HCT116 (cell line): ENCODE measurements around the gene MED25. TPM values are rescaled to one million over a fixed set of nuclear protein-coding genes. Genes with fewer than 3 reads are reported as not detected.
A peak's percentile ranks its signal among the peaks of the same experiment; 100 is the strongest.

Experiments used
- ATAC-seq: fragments of 200-7000 bp; cut with Tn5 transposase; 2 replicates; pipeline ENCODE4 v1.9.1; 2020; ENCODE audit warnings: mild to moderate bottlenecking, moderate library complexity
- BruUV-seq: library from RNA; stranded (reverse); fragments of 400-500 nt; replicated peaks from 2 replicates; lab custom pipeline; 2021; lab: Mats Ljungman, UMichigan
- CTCF ChIA-PET: fragments of 300-600 bp; sonication (Branson Sonifier 250); formaldehyde crosslinking; loops from one replicate; lab custom pipeline; 2021; ENCODE audit warnings: antibody characterized with exemption; lab: Charles Lee
- POLR2A ChIA-PET: fragments of 300-600, 350-600 bp; sonication (Branson Sonifier 250); formaldehyde crosslinking; loops from one replicate; lab custom pipeline; 2021; ENCODE audit warnings: antibody characterized with exemption; lab: Charles Lee
- RAD21 ChIA-PET, 2 experiments: fragments of 300-600 bp; sonication (Branson Sonifier 250); formaldehyde crosslinking; loops; one replicate each; lab custom pipeline; 2023; ENCODE audit warnings: low total read pairs in 2 of 2; ENCODE audit not compliant: uncharacterized antibody in 2 of 2, unreplicated experiment in 2 of 2, low non-redundant PET in 1 of 2; lab: Charles Lee
- DNase-seq: peaks from one replicate; pipeline ENCODE4 v3.0.0-alpha.2; 2010; ENCODE audit warnings: low read depth, low spot score
- H2AFZ ChIP-seq: fragments of 200-600 bp; shearing (Covaris generic), sonication (generic); 2 replicates; pipeline ENCODE4 v1.6.1; 2017; ENCODE audit warnings: low read depth, mixed run types, mixed read lengths, antibody characterized with exemption, low read length; ENCODE audit not compliant: poor library complexity, severe bottlenecking
- H3K27ac ChIP-seq: 2 replicates; pipeline ENCODE4 v1.5.1; 2012; ENCODE audit warnings: low read depth, low read length
- H3K27me3 ChIP-seq: fragments of 200-600 bp; sonication (generic); 2 replicates; pipeline ENCODE4 v1.6.1; 2016; ENCODE audit warnings: mixed run types, low read length, mixed read lengths; ENCODE audit not compliant: insufficient read depth
- H3K36me3 ChIP-seq, 2 experiments: fragments of 200-500 bp in 1 of 2; fragments of 200-600 bp in 1 of 2; sonication (Bioruptor generic) in 1 of 2; sonication (generic) in 1 of 2; 2 replicates each; pipeline versions ENCODE4 v1.5.1 to v1.6.1; 2014 to 2016; ENCODE audit warnings: low read length in 2 of 2, inconsistent platforms in 1 of 2, mixed read lengths in 1 of 2, mixed run types in 1 of 2; ENCODE audit not compliant: insufficient read depth in 2 of 2, control insufficient read depth in 1 of 2
- H3K4me1 ChIP-seq, 2 experiments: fragments of 200-600 bp in 1 of 2; sonication (generic) in 1 of 2; 2 replicates each; pipeline versions ENCODE4 v1.5.1 to v1.6.1; 2012 to 2017; ENCODE audit warnings: low read length in 2 of 2, inconsistent platforms in 1 of 2, mild to moderate bottlenecking in 1 of 2, mixed read lengths in 1 of 2, mixed run types in 1 of 2, moderate library complexity in 1 of 2; ENCODE audit not compliant: insufficient read depth in 2 of 2, control insufficient read depth in 1 of 2
- H3K4me2 ChIP-seq: fragments of 200-600 bp; sonication (generic); 2 replicates; pipeline ENCODE4 v1.6.1; 2017; ENCODE audit warnings: mixed run types, low read length, mixed read lengths
- H3K4me3 ChIP-seq, 2 experiments: fragments of 200-600 bp in 1 of 2; sonication (generic) in 1 of 2; replicated peaks in 1 of 2; 2 replicates each; pipeline ENCODE4 v1.5.1; 2011 to 2016; ENCODE audit warnings: low read length in 2 of 2, control low read depth in 1 of 2, low read depth in 1 of 2, mild to moderate bottlenecking in 1 of 2, mixed read lengths in 1 of 2, mixed run types in 1 of 2
- H3K79me2 ChIP-seq: fragments of 200-600 bp; sonication (generic); 2 replicates; pipeline ENCODE4 v1.6.1; 2017; ENCODE audit warnings: mild to moderate bottlenecking, mixed run types, low read length, moderate library complexity, mixed read lengths; ENCODE audit not compliant: insufficient read depth
- H3K9ac ChIP-seq: fragments of 200-600 bp; sonication (generic); 2 replicates; pipeline ENCODE4 v1.6.1; 2016; ENCODE audit warnings: low read length, mixed read lengths
- H3K9me2 ChIP-seq: fragments of 200-600 bp; sonication (generic), shearing (Covaris generic); 2 replicates; pipeline ENCODE4 v1.6.1; 2017; ENCODE audit warnings: mixed run types, mild to moderate bottlenecking, moderate library complexity; ENCODE audit not compliant: insufficient read depth
- H3K9me3 ChIP-seq, 2 experiments: fragments of 200-500 bp in 1 of 2; fragments of 200-600 bp in 1 of 2; sonication (Bioruptor generic) in 1 of 2; sonication (generic) in 1 of 2; 2 replicates each; pipeline ENCODE4 v1.6.1; 2014 to 2017; ENCODE audit warnings: low read length in 2 of 2, mixed read lengths in 2 of 2, inconsistent platforms in 1 of 2, low read depth in 1 of 2, mild to moderate bottlenecking in 1 of 2, mixed run types in 1 of 2, moderate library complexity in 1 of 2; ENCODE audit not compliant: control insufficient read depth in 1 of 2, insufficient read depth in 1 of 2
- H4K20me1 ChIP-seq: fragments of 200-600 bp; sonication (generic), shearing (Covaris generic); 2 replicates; pipeline ENCODE4 v1.6.1; 2017; ENCODE audit warnings: mixed run types, mild to moderate bottlenecking, moderate library complexity; ENCODE audit not compliant: insufficient read depth
- CTCF ChIP-seq, 3 experiments: fragments of 200-600 bp in 1 of 3; sonication (generic) in 1 of 3; IDR thresholded peaks in 2 of 3; conservative IDR thresholded peaks in 1 of 3; 2 replicates each; pipeline ENCODE4 v1.5.1; 2012 to 2017; ENCODE audit warnings: low read depth in 2 of 3, low read length in 2 of 3, antibody characterized with exemption in 1 of 3, borderline replicate concordance in 1 of 3, control low read depth in 1 of 3, mild to moderate bottlenecking in 1 of 3, mixed read lengths in 1 of 3, mixed run types in 1 of 3, moderate library complexity in 1 of 3; ENCODE audit not compliant: insufficient read depth in 1 of 3
- EGR1 ChIP-seq: IDR thresholded peaks from 2 replicates; pipeline ENCODE4 v1.6.1; 2012; ENCODE audit warnings: low read depth
- ELF1 ChIP-seq: IDR thresholded peaks from 2 replicates; pipeline ENCODE4 v1.6.1; 2012; ENCODE audit warnings: low read depth, borderline replicate concordance
- EZH2 ChIP-seq: fragments of 200-600 bp; sonication (generic); IDR thresholded peaks from 2 replicates; pipeline ENCODE4 v1.6.1; 2017; ENCODE audit warnings: antibody characterized with exemption, mixed run types
- FOSL1 ChIP-seq: IDR thresholded peaks from 2 replicates; pipeline ENCODE4 v1.6.1; 2012; ENCODE audit warnings: low read depth
- MAX ChIP-seq: IDR thresholded peaks from 2 replicates; pipeline ENCODE4 v1.6.1; 2012
- SRF ChIP-seq: IDR thresholded peaks from 2 replicates; pipeline ENCODE4 v1.6.1; 2012; ENCODE audit warnings: low read depth
- ZFX ChIP-seq: fragments of 450-650 bp; IDR thresholded peaks from 2 replicates; pipeline ENCODE4 v1.6.1; 2017
- intact Hi-C: fragments of 100-400 bp; cut with micrococcal nuclease; formaldehyde crosslinking; loops from 2 replicates; pipeline ENCODE4 v1.10.0; 2022
- total RNA-seq: library from RNA; stranded (reverse); gene quantifications from one replicate; pipeline ENCODE4 v1.2.1, GENCODE V29; 2021; ENCODE audit not compliant: unreplicated experiment

Gene MED25
- total RNA-seq, 1 experiment from 2014 or later: 77.7 TPM

GRCh38 chr19:49809941-49810389 is 8.1 kb upstream of the MED25 start:
- POLR2A ChIA-PET: no interaction called here
- peak overlapping the region; percentile 66; the same call in 1 of the 2 replicates for H3K9ac ChIP-seq
- H4K20me1 ChIP-seq: no peaks in the 10 kb centered on the region
- no peaks in the 10 kb centered on the region for H3K9me3 ChIP-seq
- H3K4me1 ChIP-seq: peaks cover 6 to 44% of the 10 kb centered on the region in 2 experiments; a peak in 3 of 4 replicates
- no peaks in the 10 kb centered on the region for H3K27me3 ChIP-seq
- TF ChIP-seq CTCF (IDR thresholded peaks at IDR 0.05 in 2 of 3, conservative IDR thresholded peaks at IDR 0.05 in 1 of 3; ENCODE audit: borderline replicate concordance in 1 of 3, insufficient read depth in 1 of 3, low read depth in 2 of 3, low read length in 2 of 3) (no peak), EGR1 (no peak), MAX (peak; percentile 13; the same call in 1 of the 2 replicates)
- RAD21 ChIA-PET: no interaction called here
- no peak for ATAC-seq
- no peaks in the 10 kb centered on the region for H3K79me2 ChIP-seq
- H3K4me2 ChIP-seq: peak overlapping the region; percentile 78
- DNase-seq: no peak
- no peaks in the 10 kb centered on the region for H3K36me3 ChIP-seq
- H3K4me3 ChIP-seq: peak overlapping the region; percentile 49 to 60
- H3K27ac ChIP-seq: peak overlapping the region; percentile 63
- intact Hi-C loops: loop anchor here (5.0 kb wide), 1 partner anchor 43 kb away; the partner anchor contains the start of gene AP2A1
- CTCF ChIA-PET: interaction anchor here (1.2 kb wide), 1 partner anchor 92 kb away, joined by 3 read pairs; no protein-coding TSS in a partner anchor
- no TSS peak for BruUV-seq
- H2AFZ ChIP-seq: no peak overlapping the region
- H3K9me2 ChIP-seq: no peaks in the 10 kb centered on the region

- Histone ChIP-seq H3K9me2 (no peaks in the 10 kb centered on the region), H3K4me1 (peaks cover 6 to 32% of the 10 kb centered on the region in 2 experiments; a peak in 3 of 4 replicates), H3K9me3 (no peaks in the 10 kb centered on the region), H2AFZ (no peak overlapping the region), H3K27ac (no peak overlapping the region), H4K20me1 (no peaks in the 10 kb centered on the region), H3K4me2 (no peak overlapping the region), H3K9ac (no peak overlapping the region), H3K27me3 (no peaks in the 10 kb centered on the region), H3K79me2 (no peaks in the 10 kb centered on the region), H3K4me3 (no peak overlapping the region), H3K36me3 (no peaks in the 10 kb centered on the region)
- ChIA-PET POLR2A (no interaction called here), CTCF (no interaction called here), RAD21 (no interaction called here)
- DNase-seq (no peak), ATAC-seq (no peak)
- no peak for TF ChIP-seq EGR1
- TF ChIP-seq FOSL1: no peak
- no peak for TF ChIP-seq EZH2
- TF ChIP-seq ELF1: no peak
- no peak for TF ChIP-seq SRF
- no peak for TF ChIP-seq ZFX
- no TSS peak for BruUV-seq
- intact Hi-C loops: no loop called here
Observed at GRCh38 chr19:49811328-49811727, 6.8 kb upstream of the MED25 start.
